ENCODE measurements around the gene NUDT22.
A peak's percentile ranks its signal among the peaks of the same experiment; 100 is the strongest.

NUDT22 gene

DNA sequence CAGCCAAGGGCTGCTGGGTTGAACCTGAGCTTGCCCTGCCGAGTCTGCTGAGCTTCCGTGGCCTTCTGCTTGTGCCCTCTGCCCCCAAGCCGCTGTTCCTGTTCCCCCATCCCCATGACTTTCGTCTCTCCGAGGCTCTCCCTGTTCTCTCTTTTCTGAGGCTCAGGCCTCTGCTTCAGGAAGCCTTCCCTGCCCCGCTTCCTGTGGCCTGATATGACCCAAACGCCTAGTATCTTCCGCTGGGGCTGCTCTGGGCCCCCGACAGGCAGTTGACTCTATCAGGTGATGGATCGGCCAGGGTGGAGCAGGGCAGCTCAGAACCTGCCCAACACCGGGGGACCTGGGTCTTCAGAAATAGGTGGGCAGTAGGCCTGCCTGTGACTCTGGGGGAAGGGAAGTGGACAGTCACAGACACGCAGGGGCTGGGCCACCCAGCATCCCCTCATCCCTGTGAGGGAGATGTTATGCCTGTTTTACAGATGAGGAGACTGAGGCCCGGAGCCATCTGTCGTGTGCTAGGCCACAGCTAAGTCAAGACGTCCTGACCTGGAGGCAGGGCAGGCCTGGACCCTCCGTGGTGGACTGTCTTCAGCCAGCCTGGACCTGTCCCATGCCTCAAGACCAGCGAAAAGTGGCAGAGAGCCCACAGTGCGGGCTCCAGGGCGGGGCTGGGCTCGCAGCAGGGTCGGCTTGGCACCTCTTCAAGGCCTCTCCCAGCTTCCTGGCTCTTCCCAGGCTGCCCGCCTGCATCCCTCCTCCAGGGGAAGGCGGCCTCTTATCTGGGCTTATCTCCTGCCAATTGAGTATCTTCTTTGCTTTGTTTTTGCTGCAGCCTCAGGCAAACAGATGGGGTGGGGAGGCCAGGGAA lies 42.2 kb downstream of the NUDT22 start:
- Histone ChIP-seq H3K79me2 (ENCODE audit: control insufficient read depth, low read length) (peaks cover 30% of the 10 kb centered on the region), H3K4me2 (ENCODE audit: low read length) (peak overlapping the region; percentile 100), H3K27ac (ENCODE audit: low read depth, low read length) (peak overlapping the region; percentile 90), H3K27me3 (ENCODE audit: control insufficient read depth, low read length) (no peaks in the 10 kb centered on the region), H3K4me1 (ENCODE audit: control insufficient read depth, low read length) (peaks cover 26% of the 10 kb centered on the region), H4K20me1 (ENCODE audit: control insufficient read depth, insufficient read depth, low read depth, low read length) (no peaks in the 10 kb centered on the region), H3K36me3 (ENCODE audit: control insufficient read depth, low read length) (peaks cover 38% of the 10 kb centered on the region), H3F3A (ENCODE audit: control insufficient read depth, insufficient read depth) (peaks cover 12% of the 10 kb centered on the region), H3K9me3 (ENCODE audit: control insufficient read depth, insufficient read depth, low read length) (no peaks in the 10 kb centered on the region), H3K4me3 (ENCODE audit: low read length) (peak overlapping the region; percentile 90), H3K9me2 (replicated peaks; ENCODE audit: control insufficient read depth, low read length) (no peaks in the 10 kb centered on the region)
- TF ChIP-seq, protein P1, sequence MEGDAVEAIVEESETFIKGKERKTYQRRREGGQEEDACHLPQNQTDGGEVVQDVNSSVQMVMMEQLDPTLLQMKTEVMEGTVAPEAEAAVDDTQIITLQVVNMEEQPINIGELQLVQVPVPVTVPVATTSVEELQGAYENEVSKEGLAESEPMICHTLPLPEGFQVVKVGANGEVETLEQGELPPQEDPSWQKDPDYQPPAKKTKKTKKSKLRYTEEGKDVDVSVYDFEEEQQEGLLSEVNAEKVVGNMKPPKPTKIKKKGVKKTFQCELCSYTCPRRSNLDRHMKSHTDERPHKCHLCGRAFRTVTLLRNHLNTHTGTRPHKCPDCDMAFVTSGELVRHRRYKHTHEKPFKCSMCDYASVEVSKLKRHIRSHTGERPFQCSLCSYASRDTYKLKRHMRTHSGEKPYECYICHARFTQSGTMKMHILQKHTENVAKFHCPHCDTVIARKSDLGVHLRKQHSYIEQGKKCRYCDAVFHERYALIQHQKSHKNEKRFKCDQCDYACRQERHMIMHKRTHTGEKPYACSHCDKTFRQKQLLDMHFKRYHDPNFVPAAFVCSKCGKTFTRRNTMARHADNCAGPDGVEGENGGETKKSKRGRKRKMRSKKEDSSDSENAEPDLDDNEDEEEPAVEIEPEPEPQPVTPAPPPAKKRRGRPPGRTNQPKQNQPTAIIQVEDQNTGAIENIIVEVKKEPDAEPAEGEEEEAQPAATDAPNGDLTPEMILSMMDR (IDR thresholded peaks at IDR 0.05; ENCODE audit: low read depth, low read length, poor library complexity, severe bottlenecking) = no peak
- TF ChIP-seq EZH2phosphoT487 (IDR thresholded peaks at IDR 0.05; ENCODE audit: borderline replicate concordance, low read length) = no peak

DNA sequence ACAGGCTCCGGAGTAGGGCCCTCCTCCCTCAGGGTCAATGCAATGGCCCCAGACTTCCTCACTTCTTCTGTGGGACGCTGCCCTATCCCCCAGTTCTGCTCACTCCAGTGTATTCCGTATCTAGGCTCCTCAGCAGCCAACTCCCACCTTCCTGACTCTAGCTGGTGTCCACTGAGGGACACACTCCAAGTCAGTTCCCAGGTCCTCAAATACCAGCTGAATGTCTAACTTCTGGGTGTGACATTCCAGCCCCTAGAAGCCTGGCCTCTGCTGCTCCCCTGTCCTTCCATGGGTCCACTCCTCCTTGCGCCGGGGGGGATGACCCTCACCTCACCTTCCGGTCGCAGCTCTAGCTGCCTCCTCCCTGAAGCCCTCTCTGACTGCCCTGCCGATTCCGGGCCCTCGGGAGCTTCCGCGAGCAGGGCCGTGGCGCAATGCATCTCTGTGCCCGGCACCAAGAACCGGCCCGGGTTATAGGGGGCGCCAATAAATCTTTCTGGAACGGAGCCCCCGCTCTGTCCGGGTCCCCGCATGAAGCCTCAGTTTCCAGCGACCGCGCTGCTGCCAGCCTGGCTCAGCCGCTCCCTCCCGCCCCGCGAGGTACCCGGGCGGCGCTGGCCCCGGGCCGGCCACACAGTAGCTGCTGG lies 42.9 kb downstream of the NUDT22 start:
- peaks cover 12% of the 10 kb centered on the region for H3F3A ChIP-seq (ENCODE audit: control insufficient read depth, insufficient read depth)
- TF ChIP-seq, protein P1 (IDR thresholded peaks at IDR 0.05; ENCODE audit: low read depth, low read length, poor library complexity, severe bottlenecking) = peak; percentile 35
- TF ChIP-seq EZH2phosphoT487 (IDR thresholded peaks at IDR 0.05; ENCODE audit: borderline replicate concordance, low read length) = no peak
- H3K9me3 ChIP-seq (ENCODE audit: control insufficient read depth, insufficient read depth, low read length) = no peaks in the 10 kb centered on the region
- H3K27me3 ChIP-seq (ENCODE audit: control insufficient read depth, low read length) = no peaks in the 10 kb centered on the region
- peak overlapping the region; percentile 90 for H3K27ac ChIP-seq (ENCODE audit: low read depth, low read length)
- H3K4me2 ChIP-seq (ENCODE audit: low read length) = peak overlapping the region; percentile 100
- peak overlapping the region; percentile 90 for H3K4me3 ChIP-seq (ENCODE audit: low read length)
- no peaks in the 10 kb centered on the region for H4K20me1 ChIP-seq (ENCODE audit: control insufficient read depth, insufficient read depth, low read depth, low read length)
- H3K79me2 ChIP-seq (ENCODE audit: control insufficient read depth, low read length) = peaks cover 30% of the 10 kb centered on the region
- no peaks in the 10 kb centered on the region for H3K9me2 ChIP-seq (replicated peaks; ENCODE audit: control insufficient read depth, low read length)
- H3K36me3 ChIP-seq (ENCODE audit: control insufficient read depth, low read length) = peaks cover 33% of the 10 kb centered on the region
- H3K4me1 ChIP-seq (ENCODE audit: control insufficient read depth, low read length) = peaks cover 26% of the 10 kb centered on the region

DNA sequence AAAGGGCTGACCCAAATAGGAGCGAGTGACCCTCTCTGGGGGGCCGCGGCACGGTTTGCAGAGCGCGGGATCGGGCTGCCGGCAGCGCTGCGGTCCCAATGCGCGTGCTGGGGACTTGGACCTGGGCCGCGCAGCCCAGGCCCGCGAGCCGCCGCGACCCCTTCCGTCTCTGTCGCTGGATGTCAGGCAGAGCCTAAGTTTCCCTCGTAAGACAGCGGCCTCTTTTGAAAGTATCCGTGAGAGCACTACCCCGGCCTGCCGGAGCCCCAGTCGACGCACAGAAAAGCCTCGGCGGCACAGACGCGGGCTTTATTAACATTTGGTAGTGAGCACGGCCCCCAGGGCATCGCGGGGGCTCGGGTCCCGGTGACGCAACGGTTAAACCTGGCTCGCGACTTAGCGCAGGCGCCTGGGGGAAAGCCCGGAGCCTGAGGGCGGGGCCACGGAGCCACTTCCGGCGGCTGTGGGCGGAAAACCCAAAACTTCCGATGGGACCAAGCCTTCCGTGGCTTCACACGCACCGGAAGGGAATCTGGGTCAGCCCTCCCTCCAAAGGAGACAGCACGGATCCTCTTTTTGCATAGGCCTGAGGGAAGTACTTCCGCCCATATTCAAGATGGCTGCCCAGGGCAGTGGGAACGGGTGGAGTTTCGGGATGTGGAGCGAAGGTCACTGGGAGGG lies 43.6 kb downstream of the NUDT22 start:
- H3K4me3 ChIP-seq (ENCODE audit: low read length) = peak overlapping the region; percentile 90

More for the DNA sequence above, 43.6 kb downstream of the NUDT22 start:
- Histone ChIP-seq H3K36me3 (ENCODE audit: control insufficient read depth, low read length) (peaks cover 29% of the 10 kb centered on the region), H3F3A (ENCODE audit: control insufficient read depth, insufficient read depth) (peaks cover 12% of the 10 kb centered on the region), H3K4me1 (ENCODE audit: control insufficient read depth, low read length) (peaks cover 26% of the 10 kb centered on the region), H3K4me2 (ENCODE audit: low read length) (peak overlapping the region; percentile 100), H3K27me3 (ENCODE audit: control insufficient read depth, low read length) (no peaks in the 10 kb centered on the region), H4K20me1 (ENCODE audit: control insufficient read depth, insufficient read depth, low read depth, low read length) (no peaks in the 10 kb centered on the region), H3K9me3 (ENCODE audit: control insufficient read depth, insufficient read depth, low read length) (no peaks in the 10 kb centered on the region), H3K79me2 (ENCODE audit: control insufficient read depth, low read length) (peaks cover 30% of the 10 kb centered on the region), H3K27ac (ENCODE audit: low read depth, low read length) (peak overlapping the region; percentile 90), H3K9me2 (replicated peaks; ENCODE audit: control insufficient read depth, low read length) (no peaks in the 10 kb centered on the region)
- TF ChIP-seq, protein P1 (IDR thresholded peaks at IDR 0.05; ENCODE audit: low read depth, low read length, poor library complexity, severe bottlenecking) = peak; percentile 19
- TF ChIP-seq EZH2phosphoT487 (IDR thresholded peaks at IDR 0.05; ENCODE audit: borderline replicate concordance, low read length) = no peak

Measured in DOHH2 (cell line).